GM03348 (cell line): ENCODE results near the gene ZSWIM6.
A peak's percentile ranks its signal among the peaks of the same experiment; 100 is the strongest.

Experiments
- DNase-seq: peaks from one replicate; pipeline ENCODE4 v3.0.0; 2012; ENCODE audit warnings: low spot score

ZSWIM6 gene

GRCh38 chr5:61307191-61307590 is 24.9 kb upstream of the ZSWIM6 start:
- no peak for DNase-seq

- no peak for DNase-seq
Measured at GRCh38 chr5:61307611-61308010, 24.4 kb upstream of the ZSWIM6 start.

GRCh38 chr5:61308712-61309111 is 23.3 kb upstream of the ZSWIM6 start:
- no peak for DNase-seq

GRCh38 chr5:61309115-61309514 is 22.9 kb upstream of the ZSWIM6 start:
- no peak for DNase-seq

GRCh38 chr5:61311056-61311610 is 20.9 kb upstream of the ZSWIM6 start:
- no peak for DNase-seq

GRCh38 chr5:61311836-61312808 is 19.9 kb upstream of the ZSWIM6 start:
- no peak for DNase-seq

- DNase-seq: peak; percentile 77
Measured at GRCh38 chr5:61313960-61314681, 17.9 kb upstream of the ZSWIM6 start.

- DNase-seq: no peak
Measured at GRCh38 chr5:61318376-61318775, 13.7 kb upstream of the ZSWIM6 start.

- DNase-seq: no peak
Measured at GRCh38 chr5:61319388-61320146, 12.5 kb upstream of the ZSWIM6 start.

GRCh38 chr5:61320860-61321259 is 11.2 kb upstream of the ZSWIM6 start:
- DNase-seq: no peak

GRCh38 chr5:61321669-61322068 is 10.4 kb upstream of the ZSWIM6 start:
- no peak for DNase-seq

- DNase-seq: no peak
Measured at GRCh38 chr5:61322738-61323725, 9.0 kb upstream of the ZSWIM6 start.

- DNase-seq: peak; percentile 66
Measured at GRCh38 chr5:61327760-61328753, 4.0 kb upstream of the ZSWIM6 start.

- DNase-seq: peak; percentile 24
Measured at GRCh38 chr5:61328791-61329549, 3.1 kb upstream of the ZSWIM6 start.

GRCh38 chr5:61329550-61330128 is 2.4 kb upstream of the ZSWIM6 start:
- DNase-seq: no peak

- peak; percentile 45 for DNase-seq
Measured at GRCh38 chr5:61330341-61330844, 1.7 kb upstream of the ZSWIM6 start.

GRCh38 chr5:61330845-61331406 is 1.1 kb upstream of the ZSWIM6 start:
- peak; percentile 83 for DNase-seq

- peak; percentile 27 for DNase-seq
Measured at GRCh38 chr5:61332358-61332749, 296 bp downstream of the ZSWIM6 start.
